Trophoblast cell (in vitro differentiated cells and primary cell): ENCODE measurements around the gene LDLRAD3.

Experiments
- DNase-seq, 2 donors: peaks; one replicate each; pipeline ENCODE4 v3.0.0-alpha.2; 2016
- H2AFZ ChIP-seq: 2 replicates; pipeline ENCODE4 v1.6.1; 2013; ENCODE audit warnings: low read length, moderate library complexity, mild to moderate bottlenecking; ENCODE audit not compliant: insufficient read depth, poor library complexity
- H2AK5ac ChIP-seq: 2 replicates; pipeline ENCODE4 v1.6.1; 2013; ENCODE audit warnings: mild to moderate bottlenecking, low read length
- H2BK120ac ChIP-seq: 2 replicates; pipeline ENCODE4 v1.6.1; 2013; ENCODE audit warnings: low read length, mild to moderate bottlenecking, moderate library complexity; ENCODE audit not compliant: insufficient read depth, poor library complexity
- H2BK12ac ChIP-seq: 2 replicates; pipeline ENCODE4 v1.6.1; 2013; ENCODE audit warnings: mild to moderate bottlenecking, low read length, moderate library complexity
- H2BK5ac ChIP-seq: 2 replicates; pipeline ENCODE4 v1.6.1; 2013; ENCODE audit warnings: low read length, low read depth, moderate library complexity, mild to moderate bottlenecking; ENCODE audit not compliant: poor library complexity
- H3K14ac ChIP-seq: 2 replicates; pipeline ENCODE4 v1.6.1; 2013; ENCODE audit warnings: mild to moderate bottlenecking, low read length
- H3K18ac ChIP-seq: 2 replicates; pipeline ENCODE4 v1.6.1; 2013; ENCODE audit warnings: mild to moderate bottlenecking, low read length
- H3K23ac ChIP-seq: 2 replicates; pipeline ENCODE4 v1.6.1; 2013; ENCODE audit warnings: low read length
- H3K27ac ChIP-seq: 2 replicates; pipeline ENCODE4 v1.5.1; 2013; ENCODE audit warnings: low read depth, mild to moderate bottlenecking, inconsistent platforms, low read length, moderate library complexity
- H3K27me3 ChIP-seq: 2 replicates; pipeline ENCODE4 v1.6.1; 2013; ENCODE audit warnings: inconsistent platforms, mild to moderate bottlenecking, low read length, moderate library complexity; ENCODE audit not compliant: insufficient read depth
- H3K36me3 ChIP-seq, 2 experiments: 1 replicate in 1 of 2; 2 replicates in 1 of 2; pipeline ENCODE4 v1.6.1; 2013; ENCODE audit warnings: low read length in 2 of 2, mild to moderate bottlenecking in 2 of 2, moderate library complexity in 1 of 2; ENCODE audit not compliant: insufficient read depth in 2 of 2, control insufficient read depth in 1 of 2
- H3K4ac ChIP-seq: 2 replicates; pipeline ENCODE4 v1.6.1; 2013; ENCODE audit warnings: low read depth, mild to moderate bottlenecking, low read length, moderate library complexity
- H3K4me1 ChIP-seq, 2 experiments: 1 replicate in 1 of 2; 2 replicates in 1 of 2; pipeline ENCODE4 v1.6.1; 2013; ENCODE audit warnings: low read length in 2 of 2, mild to moderate bottlenecking in 2 of 2, moderate library complexity in 1 of 2; ENCODE audit not compliant: insufficient read depth in 2 of 2, control insufficient read depth in 1 of 2
- H3K4me2 ChIP-seq: 2 replicates; pipeline ENCODE4 v1.6.1; 2013; ENCODE audit warnings: inconsistent platforms, mild to moderate bottlenecking, low read length, moderate library complexity
- H3K4me3 ChIP-seq: 2 replicates; pipeline ENCODE4 v1.5.1; 2013; ENCODE audit warnings: mild to moderate bottlenecking, low read depth, low read length, inconsistent platforms
- H3K79me1 ChIP-seq: one replicate; pipeline ENCODE4 v1.6.1; 2013; ENCODE audit warnings: low read length
- H3K79me2 ChIP-seq: 2 replicates; pipeline ENCODE4 v1.6.1; 2013; ENCODE audit warnings: low read length, mild to moderate bottlenecking; ENCODE audit not compliant: control insufficient read depth, insufficient read depth, poor library complexity
- H3K9ac ChIP-seq: 2 replicates; pipeline ENCODE4 v1.6.1; 2013; ENCODE audit warnings: mild to moderate bottlenecking, low read length
- H3K9me3 ChIP-seq: 2 replicates; pipeline ENCODE4 v1.6.1; 2013; ENCODE audit warnings: low read depth, mild to moderate bottlenecking, control low read depth, inconsistent platforms, low read length; ENCODE audit not compliant: insufficient read depth
- H4K12ac ChIP-seq: 2 replicates; pipeline ENCODE4 v1.6.1; 2013; ENCODE audit warnings: low read depth, mild to moderate bottlenecking, low read length, moderate library complexity
- H4K8ac ChIP-seq: 2 replicates; pipeline ENCODE4 v1.6.1; 2013; ENCODE audit warnings: low read depth, mild to moderate bottlenecking, low read length, moderate library complexity
- H4K91ac ChIP-seq: one replicate; pipeline ENCODE4 v1.6.1; 2013; ENCODE audit warnings: low read depth, mild to moderate bottlenecking, low read length, moderate library complexity
- WGBS: extraction: QIAGEN DNeasy Blood & Tissue Kit; methylation state at CpG from one replicate; pipeline ENCODE4 v1.1.7; 2013; ENCODE audit warnings: missing lambda C conversion rate; ENCODE audit not compliant: insufficient read length, insufficient coverage; ENCODE audit errors: extremely low coverage; 5-methylcytosine and 5-hydroxymethylcytosine counted together

The LDLRAD3 gene

DNA sequence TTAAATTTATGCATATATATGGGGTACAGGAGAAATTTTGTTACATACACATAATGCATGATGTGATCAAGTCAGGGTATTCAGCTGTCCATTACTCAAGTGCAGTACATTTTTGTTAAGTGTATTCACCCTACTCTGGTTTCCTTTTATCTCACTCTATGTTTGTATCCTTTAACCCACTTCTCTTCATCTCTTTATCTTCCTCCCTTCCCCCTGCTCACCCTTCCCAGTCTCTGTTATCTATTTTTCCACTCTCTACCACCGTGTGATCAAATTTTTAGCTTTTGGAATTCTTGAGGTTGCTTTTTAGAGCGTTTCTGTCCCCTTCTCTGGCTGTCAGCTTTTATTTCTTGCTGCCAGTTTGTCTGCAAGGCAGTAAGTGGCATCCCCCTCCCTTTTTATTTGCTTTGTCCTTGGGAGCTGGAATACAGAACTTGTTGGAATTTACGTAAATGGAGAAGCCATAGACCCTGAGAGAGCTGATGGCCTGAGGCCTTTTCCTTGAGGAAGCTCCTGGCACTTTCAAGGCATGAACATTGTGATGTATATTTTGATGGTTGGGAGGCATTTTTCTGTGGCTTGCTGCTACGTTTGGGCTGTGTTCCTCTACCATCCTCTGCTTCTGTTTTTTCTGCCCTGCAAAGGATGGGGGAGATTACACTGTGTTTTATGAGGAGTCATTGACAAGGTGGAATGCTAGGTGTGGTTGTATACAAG, 148.6 kb downstream of the LDLRAD3 start:
- H3K14ac ChIP-seq = no peak overlapping the region
- H2AFZ ChIP-seq = no peak overlapping the region
- peaks cover 24% of the 10 kb centered on the region in 2 experiments for H3K4me1 ChIP-seq
- no peak overlapping the region for H2BK120ac ChIP-seq
- H4K91ac ChIP-seq = peak overlapping the region; percentile 15
- H4K12ac ChIP-seq = no peak overlapping the region
- H3K27ac ChIP-seq = peak overlapping the region; percentile 59
- no peaks in the 10 kb centered on the region for H3K27me3 ChIP-seq
- H3K23ac ChIP-seq = no peak overlapping the region
- H3K9ac ChIP-seq = no peak overlapping the region
- peak overlapping the region; percentile 29 for H3K4me2 ChIP-seq
- H3K79me2 ChIP-seq = peaks cover 2% of the 10 kb centered on the region
- no peak overlapping the region for H4K8ac ChIP-seq
- no peak overlapping the region for H3K4ac ChIP-seq
- H3K36me3 ChIP-seq = peaks cover 2 to 6% of the 10 kb centered on the region in 2 experiments
- no peak overlapping the region for H3K4me3 ChIP-seq
- no CpG with 5 or more reads among the region's 4 CpGs for WGBS
- no peak overlapping the region for H2AK5ac ChIP-seq
- H3K18ac ChIP-seq = no peak overlapping the region
- peaks cover 9% of the 10 kb centered on the region for H3K79me1 ChIP-seq
- H2BK12ac ChIP-seq = no peak overlapping the region
- DNase-seq = peak in 1 of 2 donors; percentile 44
- H3K9me3 ChIP-seq = no peaks in the 10 kb centered on the region
- H2BK5ac ChIP-seq = peak overlapping the region; percentile 43

DNA sequence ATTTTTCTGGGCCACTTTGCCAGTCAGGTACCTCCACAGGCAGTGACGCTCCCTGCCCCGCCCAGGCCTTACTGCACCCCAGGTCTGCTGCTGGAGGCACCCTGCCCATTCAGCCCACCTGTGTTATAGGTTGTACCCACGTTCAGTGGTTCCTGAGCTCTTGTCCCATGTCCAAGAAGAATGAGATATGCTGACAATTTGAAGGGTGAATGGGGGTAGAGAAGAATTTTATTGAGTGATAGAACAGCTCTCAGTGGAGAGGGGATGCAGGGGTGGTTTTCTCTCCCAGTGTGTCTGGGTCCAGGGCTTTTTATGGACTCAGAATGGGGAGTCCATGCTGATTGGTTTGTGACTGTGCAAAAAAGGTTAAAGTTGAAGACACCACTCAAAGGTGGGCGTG, 149.7 kb downstream of the LDLRAD3 start:
- peak overlapping the region; percentile 14 for H3K18ac ChIP-seq
- H3K23ac ChIP-seq = no peak overlapping the region
- peak overlapping the region; percentile 1 for H3K27ac ChIP-seq
- WGBS = no CpG with 5 or more reads among the region's 4 CpGs
- H2AK5ac ChIP-seq = peak overlapping the region; percentile 15
- H3K14ac ChIP-seq = peak overlapping the region; percentile 21
- H3K79me2 ChIP-seq = no peaks in the 10 kb centered on the region
- H3K36me3 ChIP-seq = peaks cover 2 to 6% of the 10 kb centered on the region in 2 experiments
- H4K12ac ChIP-seq = no peak overlapping the region
- peak overlapping the region; percentile 48 for H2BK12ac ChIP-seq
- no peak for DNase-seq
- H3K9me3 ChIP-seq = peaks cover 2% of the 10 kb centered on the region
- H4K8ac ChIP-seq = no peak overlapping the region
- H2BK120ac ChIP-seq = peak overlapping the region; percentile 8
- no peak overlapping the region for H3K4me3 ChIP-seq
- no peak overlapping the region for H2BK5ac ChIP-seq
- no peak overlapping the region for H2AFZ ChIP-seq
- no peak overlapping the region for H3K4me2 ChIP-seq
- H4K91ac ChIP-seq = peak overlapping the region; percentile 15
- no peak overlapping the region for H3K9ac ChIP-seq
- H3K4me1 ChIP-seq = peaks cover 22 to 25% of the 10 kb centered on the region in 2 experiments
- H3K27me3 ChIP-seq = no peaks in the 10 kb centered on the region
- peak overlapping the region; percentile 4 for H3K4ac ChIP-seq
- H3K79me1 ChIP-seq = peaks cover 9% of the 10 kb centered on the region

DNA sequence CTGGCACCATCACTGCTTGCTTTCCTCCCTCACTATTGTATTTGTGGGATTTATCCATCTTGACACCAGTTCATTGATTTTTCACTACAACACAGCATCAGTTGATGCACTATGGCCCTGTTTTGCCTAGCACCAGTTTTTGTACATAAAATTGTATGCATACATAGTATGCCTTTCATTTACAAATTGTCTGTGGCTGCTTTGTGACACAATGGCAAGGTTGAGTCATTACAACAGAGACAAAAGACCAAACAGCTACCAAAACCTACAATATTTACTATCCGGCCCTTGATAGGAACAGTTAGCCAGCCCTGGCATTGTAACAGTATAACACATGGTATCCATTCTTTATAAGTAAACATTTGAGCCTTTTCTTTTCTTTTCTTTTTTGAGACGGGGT, 150.3 kb downstream of the LDLRAD3 start:
- Histone ChIP-seq H3K18ac (no peak overlapping the region), H3K27ac (no peak overlapping the region)
- WGBS = no CpG with 5 or more reads among the region's 2 CpGs

DNA sequence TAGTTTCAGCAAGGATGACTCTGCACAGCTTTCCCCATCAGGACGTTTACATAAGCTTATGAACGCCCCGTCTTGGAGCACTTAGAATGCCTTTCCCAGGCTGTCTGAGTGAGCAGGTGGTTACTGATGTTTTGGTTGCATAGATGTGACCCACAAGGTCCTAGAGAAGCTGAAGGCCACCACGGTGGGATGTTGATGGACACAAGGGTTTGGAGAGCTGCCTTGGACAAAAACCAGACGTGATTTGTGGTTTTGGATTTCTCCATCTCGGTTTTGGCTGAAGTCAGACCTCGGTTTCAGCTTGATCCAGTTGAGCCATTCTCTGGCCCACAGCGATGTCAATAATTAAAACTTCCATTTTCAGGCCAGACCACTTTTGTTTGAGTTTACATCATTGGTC, 151.9 kb downstream of the LDLRAD3 start:
- no peak overlapping the region for H2BK120ac ChIP-seq
- H4K91ac ChIP-seq = no peak overlapping the region
- no peak overlapping the region for H3K23ac ChIP-seq
- H3K4me3 ChIP-seq = no peak overlapping the region
- H3K14ac ChIP-seq = no peak overlapping the region
- no peak overlapping the region for H3K9ac ChIP-seq
- H3K79me2 ChIP-seq = no peaks in the 10 kb centered on the region
- H3K27ac ChIP-seq = no peak overlapping the region
- no peak overlapping the region for H4K8ac ChIP-seq
- H3K18ac ChIP-seq = no peak overlapping the region
- no peak overlapping the region for H2BK12ac ChIP-seq
- peaks cover 2% of the 10 kb centered on the region for H3K9me3 ChIP-seq
- peaks cover 5% of the 10 kb centered on the region for H3K79me1 ChIP-seq
- H3K36me3 ChIP-seq = peaks cover 2 to 8% of the 10 kb centered on the region in 2 experiments
- DNase-seq = no peak
- no peak overlapping the region for H3K4ac ChIP-seq
- no peaks in the 10 kb centered on the region for H3K27me3 ChIP-seq
- no peak overlapping the region for H2BK5ac ChIP-seq
- no CpG with 5 or more reads among the region's 8 CpGs for WGBS
- peaks cover 18 to 19% of the 10 kb centered on the region in 2 experiments for H3K4me1 ChIP-seq
- no peak overlapping the region for H3K4me2 ChIP-seq
- no peak overlapping the region for H2AK5ac ChIP-seq
- no peak overlapping the region for H2AFZ ChIP-seq
- no peak overlapping the region for H4K12ac ChIP-seq

More for the DNA sequence above, 150.3 kb downstream of the LDLRAD3 start:
- H3K9me3 ChIP-seq = peaks cover 2% of the 10 kb centered on the region
- H2BK12ac ChIP-seq = no peak overlapping the region
- no peak overlapping the region for H4K91ac ChIP-seq
- no peak overlapping the region for H3K4ac ChIP-seq
- no peak overlapping the region for H3K23ac ChIP-seq
- DNase-seq = peak in 1 of 2 donors; percentile 47
- H3K4me3 ChIP-seq = no peak overlapping the region
- H3K79me2 ChIP-seq = no peaks in the 10 kb centered on the region
- H3K79me1 ChIP-seq = peaks cover 7% of the 10 kb centered on the region
- no peak overlapping the region for H3K14ac ChIP-seq
- no peak overlapping the region for H2AFZ ChIP-seq
- no peak overlapping the region for H2BK5ac ChIP-seq
- no peaks in the 10 kb centered on the region for H3K27me3 ChIP-seq
- H3K4me1 ChIP-seq = peaks cover 20 to 23% of the 10 kb centered on the region in 2 experiments
- no peak overlapping the region for H2BK120ac ChIP-seq
- H2AK5ac ChIP-seq = no peak overlapping the region
- no peak overlapping the region for H3K4me2 ChIP-seq
- H3K9ac ChIP-seq = no peak overlapping the region
- no peak overlapping the region for H4K12ac ChIP-seq
- H3K36me3 ChIP-seq = peaks cover 2 to 6% of the 10 kb centered on the region in 2 experiments
- H4K8ac ChIP-seq = no peak overlapping the region
